ENCODE results near the gene CFAP100.

DNA sequence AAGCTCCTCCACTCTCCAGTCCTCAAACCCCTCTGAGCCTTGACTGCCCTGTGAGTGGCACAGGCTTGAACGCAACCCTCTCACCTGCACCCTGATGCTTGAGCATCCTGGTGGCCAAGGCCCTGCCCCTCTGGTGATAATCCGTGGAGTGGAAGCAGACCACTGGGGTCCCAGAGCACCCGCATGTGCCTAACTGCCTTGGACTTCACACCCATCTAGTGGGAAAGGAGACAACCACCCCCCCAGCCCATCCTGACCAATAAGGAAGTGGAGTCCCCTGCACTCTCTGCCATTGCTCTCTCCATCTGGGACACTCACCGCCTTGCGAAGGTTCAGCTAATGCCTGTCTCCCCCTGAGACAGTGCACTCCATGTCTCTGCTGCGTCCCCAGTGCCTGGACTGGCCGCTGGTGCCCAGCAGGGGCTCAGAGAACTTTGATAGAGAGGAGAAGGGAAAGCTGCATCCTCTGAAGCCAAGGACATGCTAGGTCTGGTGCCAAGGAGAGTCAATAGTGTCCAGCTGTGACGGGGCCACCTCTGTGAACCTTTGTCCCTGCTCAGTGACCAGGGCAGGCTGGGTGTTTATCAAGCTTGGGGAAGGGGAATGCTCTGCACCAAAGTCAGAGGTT, 40.9 kb upstream of the CFAP100 start:
- TF ChIP-seq, protein P1, sequence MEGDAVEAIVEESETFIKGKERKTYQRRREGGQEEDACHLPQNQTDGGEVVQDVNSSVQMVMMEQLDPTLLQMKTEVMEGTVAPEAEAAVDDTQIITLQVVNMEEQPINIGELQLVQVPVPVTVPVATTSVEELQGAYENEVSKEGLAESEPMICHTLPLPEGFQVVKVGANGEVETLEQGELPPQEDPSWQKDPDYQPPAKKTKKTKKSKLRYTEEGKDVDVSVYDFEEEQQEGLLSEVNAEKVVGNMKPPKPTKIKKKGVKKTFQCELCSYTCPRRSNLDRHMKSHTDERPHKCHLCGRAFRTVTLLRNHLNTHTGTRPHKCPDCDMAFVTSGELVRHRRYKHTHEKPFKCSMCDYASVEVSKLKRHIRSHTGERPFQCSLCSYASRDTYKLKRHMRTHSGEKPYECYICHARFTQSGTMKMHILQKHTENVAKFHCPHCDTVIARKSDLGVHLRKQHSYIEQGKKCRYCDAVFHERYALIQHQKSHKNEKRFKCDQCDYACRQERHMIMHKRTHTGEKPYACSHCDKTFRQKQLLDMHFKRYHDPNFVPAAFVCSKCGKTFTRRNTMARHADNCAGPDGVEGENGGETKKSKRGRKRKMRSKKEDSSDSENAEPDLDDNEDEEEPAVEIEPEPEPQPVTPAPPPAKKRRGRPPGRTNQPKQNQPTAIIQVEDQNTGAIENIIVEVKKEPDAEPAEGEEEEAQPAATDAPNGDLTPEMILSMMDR (IDR thresholded peaks at IDR 0.05; ENCODE audit: insufficient read depth, low read depth, low read length) = no peak
- TF ChIP-seq EZH2 (IDR thresholded peaks at IDR 0.05; ENCODE audit: insufficient read depth, low read length) = no peak
